Stimulated activated memory B cell treated with anti-CD40 and anti-IgM and Interleukin-4, amounts not matched to agents 10 μg/mL and 1 μg/mL and 100 μg/mL, for 72 hours (primary cell): ENCODE results near the gene CACNA2D2.

ENCODE experiments used
- ATAC-seq: fragments of 150-1000 bp; cut with Tn5 transposase; 2 replicates; pipeline ENCODE4 v1.10.0; 2021
- H3K27ac Mint-ChIP-seq: one replicate; pipeline ENCODE4 v1.8.0; 2022; ENCODE audit warnings: mild to moderate bottlenecking, mixed read lengths
- H3K27me3 Mint-ChIP-seq: one replicate; pipeline ENCODE4 v1.8.0; 2022; ENCODE audit warnings: mixed read lengths
- H3K36me3 Mint-ChIP-seq: one replicate; pipeline ENCODE4 v1.8.0; 2022; ENCODE audit warnings: mixed read lengths
- H3K4me1 Mint-ChIP-seq: one replicate; pipeline ENCODE4 v1.8.0; 2022; ENCODE audit warnings: mixed read lengths
- H3K4me3 Mint-ChIP-seq: one replicate; pipeline ENCODE4 v1.8.0; 2022; ENCODE audit warnings: mild to moderate bottlenecking, moderate library complexity, mixed read lengths
- H3K9me3 Mint-ChIP-seq: one replicate; pipeline ENCODE4 v1.8.0; 2022; ENCODE audit warnings: mixed read lengths

The CACNA2D2 gene

DNA sequence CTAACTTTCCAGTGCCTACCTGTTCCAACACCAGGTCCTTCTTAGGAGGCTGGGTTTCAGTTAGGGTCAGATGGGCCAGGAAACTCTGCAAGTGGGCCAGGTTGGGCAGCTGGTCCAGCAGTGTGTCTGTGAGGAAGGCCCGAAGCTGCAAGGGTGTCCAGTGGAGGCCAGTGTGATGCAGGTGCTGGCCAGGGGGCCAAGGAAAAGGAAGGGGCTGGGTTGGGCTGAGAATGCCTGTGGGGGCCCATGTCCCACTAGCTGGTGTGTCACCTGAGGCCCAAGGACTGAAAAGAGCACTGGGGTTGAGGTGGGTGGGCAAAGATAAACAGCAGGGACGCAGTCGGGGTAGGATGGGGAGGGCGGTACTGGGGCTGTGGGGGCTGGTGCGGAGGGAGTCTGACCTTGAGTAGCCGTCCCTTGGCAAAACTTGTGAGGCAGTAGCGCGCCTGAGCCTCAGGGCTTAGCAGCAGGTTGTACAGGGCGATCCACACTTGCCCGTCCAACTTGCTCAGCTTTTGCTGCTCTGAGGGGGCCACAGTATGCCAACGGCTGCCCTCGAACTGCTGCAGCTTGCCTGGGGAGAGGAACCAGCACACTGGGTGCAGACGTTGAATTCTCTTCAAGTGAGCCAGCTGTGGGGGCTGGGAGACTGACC lies 161.3 kb downstream of the CACNA2D2 start:
- Mint-ChIP-seq H3K27me3 (no peaks in the 10 kb centered on the region), H3K27ac (peak overlapping the region; percentile 99), H3K9me3 (no peaks in the 10 kb centered on the region), H3K36me3 (peaks cover 13% of the 10 kb centered on the region), H3K4me1 (peaks cover 46% of the 10 kb centered on the region), H3K4me3 (peak overlapping the region; percentile 8)
- ATAC-seq = no peak

DNA sequence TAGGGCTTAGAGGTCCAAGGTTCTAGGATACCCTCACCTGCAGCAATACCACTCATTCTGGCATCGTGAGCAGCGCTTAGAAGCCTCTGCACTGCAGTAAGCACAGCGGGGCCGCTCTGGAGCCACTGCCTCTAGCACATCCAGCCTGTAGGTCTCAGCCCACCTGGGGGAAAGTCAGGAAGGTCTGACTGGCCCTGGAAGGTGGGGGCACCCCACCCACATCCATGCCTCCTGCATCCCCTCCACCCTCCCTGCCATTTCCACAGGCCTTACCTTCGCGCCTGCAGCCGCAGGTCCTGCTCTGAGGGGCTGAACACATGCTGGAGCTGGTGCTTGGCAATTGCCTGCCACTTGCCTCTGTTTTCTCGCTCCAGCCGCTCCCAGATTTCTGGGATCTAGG lies 161.9 kb downstream of the CACNA2D2 start:
- no peaks in the 10 kb centered on the region for H3K27me3 Mint-ChIP-seq
- peak overlapping the region; percentile 99 for H3K27ac Mint-ChIP-seq
- H3K36me3 Mint-ChIP-seq = peaks cover 16% of the 10 kb centered on the region
- H3K4me1 Mint-ChIP-seq = peaks cover 49% of the 10 kb centered on the region
- no peaks in the 10 kb centered on the region for H3K9me3 Mint-ChIP-seq
- no peak for ATAC-seq
- peak overlapping the region; percentile 89 for H3K4me3 Mint-ChIP-seq

DNA sequence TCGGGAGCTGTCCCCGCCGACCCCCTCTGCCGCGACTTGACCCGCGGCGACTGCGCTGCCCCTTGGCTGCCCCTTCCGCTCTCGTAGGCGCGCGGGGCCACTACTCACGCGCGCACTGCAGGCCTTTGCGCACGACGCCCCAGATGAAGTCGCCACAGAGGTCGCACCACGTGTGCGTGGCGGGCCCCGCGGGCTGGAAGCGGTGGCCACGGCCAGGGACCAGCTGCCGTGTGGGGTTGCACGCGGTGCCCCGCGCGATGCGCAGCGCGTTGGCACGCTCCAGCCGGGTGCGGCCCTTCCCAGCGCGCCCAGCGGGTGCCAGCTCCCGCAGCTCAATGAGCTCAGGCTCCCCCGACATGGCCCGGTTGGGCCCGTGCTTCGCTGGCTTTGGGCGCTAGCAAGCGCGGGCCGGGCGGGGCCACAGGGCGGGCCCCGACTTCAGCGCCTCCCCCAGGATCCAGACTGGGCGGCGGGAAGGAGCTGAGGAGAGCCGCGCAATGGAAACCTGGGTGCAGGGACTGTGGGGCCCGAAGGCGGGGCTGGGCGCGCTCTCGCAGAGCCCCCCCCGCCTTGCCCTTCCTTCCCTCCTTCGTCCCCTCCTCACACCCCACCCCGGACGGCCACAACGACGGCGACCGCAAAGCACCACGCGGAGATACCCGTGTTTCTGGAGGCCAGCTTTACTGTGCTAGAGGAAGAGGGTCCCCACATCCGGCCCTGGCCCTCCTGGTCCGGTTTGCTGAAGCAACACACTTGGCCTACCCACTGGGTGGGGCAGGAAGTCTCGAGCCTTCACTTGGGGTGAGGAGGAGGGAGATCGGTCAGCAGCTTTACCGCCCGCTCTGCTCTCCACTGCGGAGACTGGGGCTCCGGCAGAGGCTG lies 162.7 kb downstream of the CACNA2D2 start, which contains the start of gene RASSF1:
Gene RASSF1 (minus strand): TSS at position 389 of the 882 bp plus-strand sequence. CDS start 31 bp downstream, at position 358.
- Mint-ChIP-seq H3K36me3 (peaks cover 18% of the 10 kb centered on the region), H3K4me1 (peaks cover 51% of the 10 kb centered on the region), H3K27ac (peak within 1 kb of the TSS; percentile 99), H3K9me3 (no peaks in the 10 kb centered on the region), H3K27me3 (no peaks in the 10 kb centered on the region), H3K4me3 (peak within 1 kb of the TSS; percentile 89)
- peak; percentile 57 for ATAC-seq

DNA sequence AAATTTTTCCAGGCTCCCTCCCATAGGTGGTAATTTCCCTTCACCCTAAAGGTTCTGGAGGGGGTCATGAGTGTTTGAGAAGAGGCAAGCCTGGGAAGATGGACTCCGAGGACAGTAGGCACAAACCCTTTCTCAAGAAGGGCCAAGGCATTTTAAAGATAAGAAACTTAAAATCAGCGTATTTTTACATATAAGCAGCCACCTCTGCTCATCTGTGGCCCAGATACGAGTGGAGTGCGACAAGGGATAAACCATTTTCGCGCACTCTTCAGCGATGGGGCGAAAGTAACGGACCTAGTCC lies 163.3 kb downstream of the CACNA2D2 start:
- ATAC-seq = no peak
- peaks cover 51% of the 10 kb centered on the region for H3K4me1 Mint-ChIP-seq
- no peaks in the 10 kb centered on the region for H3K9me3 Mint-ChIP-seq
- peak overlapping the region; percentile 99 for H3K27ac Mint-ChIP-seq
- peaks cover 18% of the 10 kb centered on the region for H3K36me3 Mint-ChIP-seq
- peak overlapping the region; percentile 89 for H3K4me3 Mint-ChIP-seq
- no peaks in the 10 kb centered on the region for H3K27me3 Mint-ChIP-seq

DNA sequence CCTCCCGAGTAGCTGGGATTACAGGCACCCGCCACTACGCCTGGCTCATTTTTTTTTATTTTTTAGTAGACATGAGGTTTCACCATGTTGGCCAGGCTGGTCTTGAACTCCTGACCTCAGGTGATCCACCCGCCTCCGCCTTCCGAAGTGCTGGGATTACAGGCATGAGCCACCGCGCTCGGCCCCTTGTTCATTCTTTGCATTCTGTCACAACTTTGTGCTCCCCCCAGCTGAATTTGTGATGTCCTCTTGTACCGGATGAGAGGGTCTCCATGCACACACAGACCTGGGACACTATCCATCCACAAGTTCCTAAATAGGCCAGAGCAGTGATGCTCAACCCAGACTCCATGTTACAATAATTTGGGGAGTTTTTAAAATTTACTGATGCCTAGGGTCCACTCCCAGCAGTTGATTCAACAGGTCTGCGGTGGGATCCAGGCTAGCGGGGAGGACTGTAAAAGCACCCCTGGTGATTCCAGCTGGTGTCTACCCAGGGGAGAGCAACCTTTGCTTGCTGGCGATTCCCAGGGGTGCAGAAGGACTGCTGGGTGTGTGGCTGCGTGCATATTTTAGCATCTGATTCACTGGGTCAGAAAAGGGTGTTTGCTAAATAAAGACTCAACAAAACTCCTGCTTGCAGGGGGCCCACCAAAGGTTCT lies 163.8 kb downstream of the CACNA2D2 start:
- Mint-ChIP-seq H3K27ac (peak overlapping the region; percentile 99), H3K36me3 (peaks cover 18% of the 10 kb centered on the region)

DNA sequence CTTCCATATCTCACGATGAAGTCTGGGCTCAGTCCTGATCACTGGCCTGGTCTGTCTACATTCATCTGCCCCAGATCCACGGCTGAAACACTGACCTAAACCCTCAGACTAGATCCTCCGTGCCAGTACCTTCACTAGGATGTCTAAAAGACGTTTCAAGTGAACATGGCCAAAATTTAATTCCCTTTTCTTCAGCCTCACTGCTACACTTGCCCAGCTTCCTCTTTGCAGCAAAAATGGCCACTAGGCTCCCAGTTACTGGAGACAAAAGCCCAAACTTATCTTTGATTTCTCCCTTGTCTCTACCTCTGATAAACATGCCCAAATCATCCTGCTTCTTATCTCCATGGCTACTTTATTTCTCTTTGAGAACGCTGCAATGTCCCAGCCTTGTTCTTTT lies 164.5 kb downstream of the CACNA2D2 start:
- Mint-ChIP-seq H3K36me3 (peaks cover 18% of the 10 kb centered on the region), H3K27me3 (no peaks in the 10 kb centered on the region), H3K4me3 (peak overlapping the region; percentile 89), H3K4me1 (peaks cover 56% of the 10 kb centered on the region), H3K9me3 (no peaks in the 10 kb centered on the region), H3K27ac (peak overlapping the region; percentile 99)
- no peak for ATAC-seq

More for the DNA sequence above, 163.8 kb downstream of the CACNA2D2 start:
- Mint-ChIP-seq H3K9me3 (no peaks in the 10 kb centered on the region), H3K4me3 (peak overlapping the region; percentile 89), H3K27me3 (no peaks in the 10 kb centered on the region), H3K4me1 (peaks cover 52% of the 10 kb centered on the region)
- ATAC-seq = no peak

DNA sequence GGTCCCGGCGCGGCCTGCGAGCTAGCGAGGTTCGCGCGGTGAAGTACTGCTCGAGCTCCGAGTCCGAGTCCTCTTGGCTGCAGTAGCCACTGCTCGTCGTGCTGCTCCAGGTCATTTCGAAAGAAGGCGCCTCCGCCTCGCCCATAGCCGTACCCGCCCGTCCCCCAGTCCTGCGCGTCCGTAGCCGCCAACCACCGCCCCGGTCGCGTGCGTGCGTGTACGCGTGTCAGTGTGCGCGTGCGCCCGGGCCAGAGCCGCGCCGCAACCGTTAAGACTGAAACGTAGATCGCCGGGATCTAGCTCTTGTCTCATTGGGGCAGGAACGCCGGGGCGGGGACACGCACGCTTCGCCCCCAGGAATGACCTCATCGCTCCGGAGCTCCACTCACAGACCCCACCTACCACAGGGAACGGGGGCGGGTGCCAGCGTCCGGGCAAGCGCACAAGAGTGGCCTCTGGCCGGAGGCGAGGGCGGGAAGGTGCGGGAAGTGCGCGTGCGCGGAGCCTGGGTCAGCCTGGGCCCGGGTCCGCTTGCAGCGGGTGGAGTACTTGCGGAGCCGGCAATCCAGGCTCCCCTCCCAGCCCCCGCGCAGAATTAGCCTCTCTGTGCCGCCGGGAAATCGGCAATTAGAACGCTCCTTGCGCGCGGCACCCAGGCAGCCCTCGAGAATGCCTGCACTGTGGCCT lies 166.1 kb downstream of the CACNA2D2 start:
- Mint-ChIP-seq H3K27ac (peak overlapping the region; percentile 99), H3K9me3 (no peaks in the 10 kb centered on the region), H3K36me3 (peaks cover 21% of the 10 kb centered on the region), H3K4me3 (peak overlapping the region; percentile 89), H3K27me3 (no peaks in the 10 kb centered on the region), H3K4me1 (peaks cover 53% of the 10 kb centered on the region)
- peak; percentile 91 for ATAC-seq

DNA sequence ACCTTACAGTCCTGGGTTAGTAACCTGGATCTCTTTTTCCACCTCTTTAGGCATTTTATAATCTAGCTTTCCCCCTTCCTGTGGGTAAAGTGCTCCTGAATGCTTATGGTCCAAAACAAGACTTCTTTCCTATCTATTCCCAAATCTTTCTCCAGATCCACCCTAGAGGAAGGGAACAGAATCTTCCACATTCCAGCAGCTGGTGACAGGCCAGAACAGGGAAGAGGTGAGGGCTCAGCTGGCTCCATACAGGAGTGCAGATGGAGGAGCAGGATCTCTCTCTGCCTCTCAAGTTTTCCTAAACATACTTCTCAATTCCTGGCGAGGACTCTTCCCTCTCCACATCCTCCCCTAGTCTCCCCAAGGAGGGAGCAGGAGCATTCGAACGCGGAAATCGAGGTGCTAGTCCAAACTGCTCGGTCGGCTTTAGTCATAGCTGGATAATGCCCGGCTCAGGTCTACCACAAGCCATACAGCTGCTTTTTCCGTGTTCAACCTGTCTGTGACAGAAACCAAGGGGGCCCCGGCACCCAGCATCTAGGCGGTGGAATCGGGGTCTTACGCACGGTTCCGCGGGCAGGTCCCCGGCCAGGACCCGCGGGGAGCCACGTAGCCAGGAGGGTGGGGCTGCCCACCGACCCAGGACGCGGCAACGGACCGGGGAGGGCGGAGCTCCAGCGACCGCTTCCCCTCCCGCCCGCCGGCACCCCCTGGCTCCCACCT lies 166.8 kb downstream of the CACNA2D2 start:
- ATAC-seq = peak; percentile 51
- H3K36me3 Mint-ChIP-seq = peaks cover 25% of the 10 kb centered on the region
- H3K9me3 Mint-ChIP-seq = no peaks in the 10 kb centered on the region
- H3K4me1 Mint-ChIP-seq = peaks cover 53% of the 10 kb centered on the region
- H3K4me3 Mint-ChIP-seq = peak overlapping the region; percentile 89
- H3K27ac Mint-ChIP-seq = peak overlapping the region; percentile 99
- no peaks in the 10 kb centered on the region for H3K27me3 Mint-ChIP-seq

DNA sequence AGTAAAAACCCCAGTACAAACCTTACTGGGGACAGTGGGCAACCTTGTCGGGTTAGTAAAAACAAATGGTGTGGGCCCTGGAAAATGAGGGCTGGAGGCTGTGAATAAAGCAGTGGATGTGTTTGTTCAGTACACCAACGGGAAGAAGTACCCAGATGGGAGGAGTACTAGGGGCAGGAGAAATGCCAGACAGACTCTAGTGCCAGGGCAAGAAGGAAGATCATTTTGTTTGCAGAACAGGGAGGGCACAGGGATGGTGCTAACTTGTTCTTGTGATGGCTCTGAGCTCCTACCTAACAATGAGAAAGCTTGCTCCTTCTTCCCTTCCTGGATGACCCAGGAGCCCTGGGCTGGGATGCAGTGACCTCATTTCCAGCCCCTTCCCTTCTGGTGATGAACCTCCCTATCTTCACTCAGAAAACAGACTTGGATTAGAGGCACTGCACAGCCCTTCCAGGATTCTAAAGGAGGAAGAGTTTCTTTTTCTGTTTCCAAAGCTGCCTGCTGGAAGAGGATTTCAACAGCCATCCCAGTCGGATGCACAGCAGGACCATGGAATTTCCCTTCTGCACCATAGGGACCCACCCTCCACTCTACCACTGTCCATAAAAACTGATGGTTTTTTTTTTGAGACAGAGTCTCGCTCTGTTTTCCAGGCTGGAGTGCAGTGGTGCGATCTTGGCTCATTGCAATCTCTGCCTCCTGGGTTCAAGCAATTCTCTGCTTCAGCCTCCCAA lies 168.9 kb downstream of the CACNA2D2 start:
- Mint-ChIP-seq H3K4me1 (peaks cover 42% of the 10 kb centered on the region), H3K36me3 (peaks cover 33% of the 10 kb centered on the region), H3K27me3 (no peaks in the 10 kb centered on the region), H3K9me3 (no peaks in the 10 kb centered on the region), H3K4me3 (no peak overlapping the region), H3K27ac (no peak overlapping the region)
- ATAC-seq = no peak

DNA sequence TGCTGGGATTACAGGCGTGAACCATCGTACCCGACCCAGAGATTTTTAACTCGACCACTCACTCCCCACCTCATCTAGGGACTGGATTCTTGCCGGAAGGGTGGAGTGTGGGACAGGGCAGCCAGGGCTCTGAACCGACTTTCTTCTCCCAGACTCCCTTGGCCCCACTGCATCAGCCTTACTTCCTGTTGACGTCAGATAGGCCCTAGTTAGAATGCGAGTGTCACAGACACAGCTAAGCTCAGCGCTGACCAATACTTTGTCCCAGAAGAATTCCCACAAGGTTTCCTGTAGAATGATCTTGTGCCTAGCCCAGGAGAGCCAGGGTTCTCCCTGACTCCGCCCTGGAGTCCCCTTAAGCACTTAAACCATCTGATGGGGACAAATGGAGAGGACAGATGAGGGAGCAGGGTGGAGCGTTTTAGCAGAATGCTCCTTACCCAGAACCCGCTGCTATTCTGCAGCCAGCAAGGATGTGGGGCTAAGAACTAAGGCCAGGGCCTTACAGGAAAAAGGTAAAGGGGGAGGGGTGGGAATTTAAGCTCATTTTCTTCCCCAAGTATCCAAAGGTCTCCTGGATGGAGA lies 169.6 kb downstream of the CACNA2D2 start:
- Mint-ChIP-seq H3K27ac (no peak overlapping the region), H3K36me3 (peaks cover 27% of the 10 kb centered on the region), H3K4me1 (peaks cover 35% of the 10 kb centered on the region), H3K4me3 (no peak overlapping the region), H3K27me3 (no peaks in the 10 kb centered on the region), H3K9me3 (no peaks in the 10 kb centered on the region)
- ATAC-seq = no peak

DNA sequence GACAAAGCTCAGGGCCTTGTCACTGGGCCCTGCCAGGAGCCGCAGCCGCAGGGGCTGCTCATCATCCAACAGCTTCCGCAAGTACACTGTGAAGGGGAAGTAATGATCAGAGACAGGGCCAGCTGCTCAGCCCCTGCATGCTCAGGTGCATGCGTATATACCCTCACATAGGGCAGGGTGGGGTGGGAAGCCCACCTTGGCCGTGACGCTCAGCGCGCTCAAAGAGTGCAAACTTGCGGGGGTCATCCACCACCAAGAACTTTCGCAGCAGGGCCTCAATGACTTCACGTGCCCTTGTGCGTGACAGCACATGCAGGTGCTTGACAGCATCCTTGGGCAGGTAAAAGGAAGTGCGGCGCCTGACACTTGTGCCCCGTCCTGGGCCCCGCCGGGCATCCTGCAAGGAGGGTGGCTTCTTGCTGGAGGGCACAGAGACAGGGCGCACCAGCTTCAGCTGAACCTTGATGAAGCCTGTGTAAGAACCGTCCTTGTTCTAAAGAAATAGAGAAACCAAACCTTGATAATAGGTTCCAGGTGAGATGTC lies 172.0 kb downstream of the CACNA2D2 start:
- H3K27ac Mint-ChIP-seq = no peak overlapping the region
- peaks cover 19% of the 10 kb centered on the region for H3K36me3 Mint-ChIP-seq
- H3K27me3 Mint-ChIP-seq = no peaks in the 10 kb centered on the region
- no peak for ATAC-seq
- peaks cover 43% of the 10 kb centered on the region for H3K4me1 Mint-ChIP-seq
- no peaks in the 10 kb centered on the region for H3K9me3 Mint-ChIP-seq
- no peak overlapping the region for H3K4me3 Mint-ChIP-seq

DNA sequence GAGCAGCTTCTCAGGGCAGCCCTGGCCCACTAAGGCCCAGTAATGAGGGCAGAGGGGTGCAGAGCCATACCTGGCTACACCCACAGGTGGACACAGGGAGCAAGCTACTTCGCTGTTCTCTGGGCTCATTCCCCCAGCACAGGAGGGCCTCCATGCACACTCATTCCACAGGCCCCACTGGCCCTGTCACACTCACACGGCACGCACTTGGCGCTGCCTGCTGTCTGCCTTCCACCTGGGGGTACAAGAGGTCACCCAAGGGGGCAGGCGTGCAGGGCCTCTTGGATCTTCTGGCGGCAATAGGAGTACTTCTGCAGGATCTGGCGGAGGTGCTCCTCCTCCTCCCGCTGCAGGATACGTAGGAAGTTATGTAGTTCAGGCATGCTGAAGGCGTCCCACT lies 173.1 kb downstream of the CACNA2D2 start:
- no peak overlapping the region for H3K4me3 Mint-ChIP-seq
- H3K9me3 Mint-ChIP-seq = no peaks in the 10 kb centered on the region
- peaks cover 41% of the 10 kb centered on the region for H3K4me1 Mint-ChIP-seq
- H3K27me3 Mint-ChIP-seq = no peaks in the 10 kb centered on the region
- no peak for ATAC-seq
- H3K27ac Mint-ChIP-seq = no peak overlapping the region
- H3K36me3 Mint-ChIP-seq = peaks cover 20% of the 10 kb centered on the region

DNA sequence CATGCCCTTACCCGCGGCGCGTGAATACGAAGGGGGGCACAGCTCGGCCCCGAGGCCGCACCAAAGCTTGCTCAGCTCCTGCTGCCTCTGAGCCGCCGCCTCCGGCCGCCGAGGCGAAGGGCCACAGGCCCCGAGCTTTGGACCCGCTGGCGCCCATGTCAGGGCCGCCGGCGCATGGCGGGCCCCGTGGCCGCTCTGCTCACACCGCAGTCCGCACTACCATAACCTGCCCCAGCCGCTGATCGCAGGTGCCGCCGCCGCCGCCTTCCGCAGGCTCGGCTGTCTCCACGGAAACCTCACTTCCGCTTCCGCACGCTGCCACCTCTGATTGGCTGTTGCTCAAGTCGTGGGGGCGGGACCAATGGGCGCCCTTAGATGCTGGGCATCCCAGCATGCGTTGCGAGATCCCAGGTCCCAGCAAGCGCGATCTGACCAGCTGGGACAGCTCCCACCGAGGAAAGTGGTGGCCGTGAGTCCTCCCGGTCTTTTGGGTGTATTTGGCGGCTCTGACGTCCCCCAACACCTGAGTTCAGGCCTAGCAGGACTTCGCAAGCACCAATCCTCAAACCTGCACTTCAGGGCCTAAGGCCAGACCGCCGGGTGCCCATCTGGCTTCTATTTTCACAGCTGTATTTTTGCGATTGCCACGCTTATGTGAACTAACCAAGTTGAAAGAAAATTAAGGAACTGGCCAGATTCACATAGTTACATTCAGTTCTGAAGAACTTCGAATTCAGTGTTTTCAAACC lies 175.3 kb downstream of the CACNA2D2 start, which contains the start of gene TUSC2:
Gene TUSC2 (minus strand): TSS at position 281 of the 749 bp plus-strand sequence. CDS start 124 bp downstream, at position 157.
- H3K27me3 Mint-ChIP-seq = no peaks in the 10 kb centered on the region
- peaks cover 30% of the 10 kb centered on the region for H3K36me3 Mint-ChIP-seq
- H3K4me3 Mint-ChIP-seq = peak within 1 kb of the TSS; percentile 83
- H3K4me1 Mint-ChIP-seq = peaks cover 47% of the 10 kb centered on the region
- peak within 1 kb of the TSS; percentile 85 for H3K27ac Mint-ChIP-seq
- peak; percentile 96 for ATAC-seq
- H3K9me3 Mint-ChIP-seq = no peaks in the 10 kb centered on the region
